GM12878 (cell line): ENCODE data around the gene IGF2R. TPM values are rescaled to one million over a fixed set of nuclear protein-coding genes. Genes with fewer than 3 reads are reported as not detected.

Experiments used
- ATAC-seq: fragments of 200-7000 bp; cut with Tn5 transposase; 3 replicates; pipeline ENCODE4 v1.9.1; 2020; ENCODE audit warnings: mild to moderate bottlenecking, moderate library complexity
- BruUV-seq: library from RNA; stranded (reverse); fragments of 400-500 nt; replicated peaks from 2 replicates; lab custom pipeline; 2021; lab: Mats Ljungman, UMichigan
- CTCF ChIA-PET: fragments of 300-600 bp; sonication (Branson Sonifier 250); formaldehyde crosslinking; extraction: SDS; loops from one replicate; lab custom pipeline; 2021; ENCODE audit warnings: inconsistent platforms; lab: Yijun Ruan, JAX
- POLR2A ChIA-PET: fragments of 350-600 bp; formaldehyde crosslinking; extraction: SDS; loops from one replicate; lab custom pipeline; 2021; ENCODE audit warnings: inconsistent platforms; lab: Charles Lee
- RAD21 ChIA-PET: fragments of 300-600 bp; sonication (Branson Sonifier 250); formaldehyde crosslinking; loops from one replicate; lab custom pipeline; 2023; ENCODE audit warnings: antibody characterized with exemption; ENCODE audit not compliant: unreplicated experiment; lab: Charles Lee
- SMC1A ChIA-PET: fragments of 300-600 bp; sonication (Branson Sonifier 250); formaldehyde crosslinking; loops from one replicate; lab custom pipeline; 2023; ENCODE audit not compliant: unreplicated experiment, uncharacterized antibody; lab: Charles Lee
- DNase-seq: peaks from one replicate; pipeline ENCODE4 v3.0.0-alpha.2; 2011; ENCODE audit warnings: low read depth, low spot score
- FAIRE-seq: peaks from 3 replicates; lab custom pipeline; 2011; peaks lifted over from hg19 to GRCh38; lab: Jason Lieb, UNC
- H2AFZ ChIP-seq: 2 replicates; pipeline ENCODE4 v1.6.0; 2011; ENCODE audit warnings: low read depth, low read length, control low read depth; ENCODE audit not compliant: control insufficient read depth
- H3K27ac ChIP-seq: 2 replicates; pipeline ENCODE4 v1.5.1; 2011; ENCODE audit warnings: control low read depth; ENCODE audit not compliant: control insufficient read depth, insufficient read depth
- H3K27me3 ChIP-seq, 2 experiments: replicated peaks in 1 of 2; 2 replicates each; pipeline versions ENCODE4 v1.6.0 to v1.6.1; 2011; ENCODE audit warnings: low read length in 1 of 2; ENCODE audit not compliant: control insufficient read depth in 2 of 2, insufficient read depth in 2 of 2
- H3K36me3 ChIP-seq, 2 experiments: 2 replicates each; pipeline ENCODE4 v1.5.1; 2011; ENCODE audit warnings: low read length in 1 of 2; ENCODE audit not compliant: control insufficient read depth in 2 of 2, insufficient read depth in 2 of 2
- H3K4me1 ChIP-seq: 2 replicates; pipeline ENCODE4 v1.6.1; 2011; ENCODE audit warnings: mild to moderate bottlenecking, low read length, moderate library complexity, mixed read lengths; ENCODE audit not compliant: control insufficient read depth, insufficient read depth
- H3K4me2 ChIP-seq: 2 replicates; pipeline ENCODE4 v1.6.0; 2011; ENCODE audit warnings: control low read depth; ENCODE audit not compliant: control insufficient read depth, insufficient read depth
- H3K4me3 ChIP-seq: fragments of 200-600 bp; sonication (generic); 2 replicates; pipeline ENCODE4 v1.5.1; 2016
- H3K79me2 ChIP-seq: 2 replicates; pipeline ENCODE4 v1.6.0; 2011; ENCODE audit warnings: low read length; ENCODE audit not compliant: control insufficient read depth, insufficient read depth
- H3K9ac ChIP-seq: 2 replicates; pipeline ENCODE4 v1.8.0; 2011; ENCODE audit warnings: low read length, control low read depth, mixed read lengths; ENCODE audit not compliant: control insufficient read depth, insufficient read depth
- H3K9me3 ChIP-seq: replicated peaks from 3 replicates; pipeline ENCODE4 v1.5.1; 2011; ENCODE audit warnings: mild to moderate bottlenecking, low read length; ENCODE audit not compliant: control insufficient read depth, insufficient read depth
- H4K20me1 ChIP-seq: 2 replicates; pipeline ENCODE4 v1.6.0; 2011; ENCODE audit not compliant: control insufficient read depth, insufficient read depth
- CEBPZ ChIP-seq: fragments of 150-350 bp; IDR thresholded peaks from 2 replicates; pipeline ENCODE4 v1.6.1; 2016; ENCODE audit warnings: low read depth, low read length
- IKZF2 ChIP-seq, 2 experiments: fragments of 450-650 bp; IDR thresholded peaks; 2 replicates each; pipeline ENCODE4 v1.6.1; 2017; ENCODE audit warnings: mild to moderate bottlenecking in 2 of 2, moderate library complexity in 2 of 2
- MEF2B ChIP-seq: fragments of 450-650 bp; IDR thresholded peaks from 2 replicates; pipeline ENCODE4 v1.6.1; 2018; ENCODE audit warnings: mild to moderate bottlenecking, moderate library complexity; ENCODE audit not compliant: partially characterized antibody, poor library complexity, severe bottlenecking
- MXI1 ChIP-seq: fragments of 150-350 bp; IDR thresholded peaks from 2 replicates; pipeline ENCODE4 v1.6.1; 2011; ENCODE audit warnings: low read depth, mild to moderate bottlenecking, inconsistent platforms, low read length, improper control_type of control experiment
- RB1 ChIP-seq: fragments of 450-650 bp; formaldehyde crosslinking; IDR thresholded peaks from 2 replicates; pipeline ENCODE4 v1.6.1; 2017; ENCODE audit warnings: mild to moderate bottlenecking, borderline replicate concordance
- RELB ChIP-seq: fragments of 450-650 bp; IDR thresholded peaks from 2 replicates; pipeline ENCODE4 v1.6.1; 2017; ENCODE audit warnings: low read depth, mild to moderate bottlenecking, moderate library complexity
- STAT1 ChIP-seq: fragments of 450-650 bp; conservative IDR thresholded peaks from 2 replicates; pipeline ENCODE4 v1.6.1; 2014; ENCODE audit warnings: antibody characterized with exemption, mild to moderate bottlenecking
- TCF7 ChIP-seq: IDR thresholded peaks from 2 replicates; pipeline ENCODE4 v1.6.1; 2014; ENCODE audit warnings: antibody characterized with exemption, borderline replicate concordance
- whole genome bisulfite sequencing: methylation state at CpG from one replicate; pipeline ENCODE4 v1.1.6; 2016; ENCODE audit warnings: low lambda C conversion rate; ENCODE audit not compliant: insufficient replicate concordance, insufficient coverage; ENCODE audit errors: missing lambda C conversion rate; 5-methylcytosine and 5-hydroxymethylcytosine counted together
- in situ Hi-C: fragments of 300-500 bp; cut with MboI; formaldehyde crosslinking; loops from 9 replicates; pipeline ENCODE4 v1.14.3; 2018; ENCODE audit warnings: mixed read lengths
- intact Hi-C: fragments of 100-400 bp; cut with micrococcal nuclease; formaldehyde crosslinking; loops from one replicate; pipeline ENCODE4 v1.14.2; 2022; ENCODE audit not compliant: unreplicated experiment
- polyA plus RNA-seq, 11 experiments: library from polyadenylated mRNA; depleted of rRNA in 4 of 11; unstranded in 6 of 11; stranded (reverse) in 5 of 11; fragments of >200 nt; fragmentation: Nextera tagmentation in 4 of 11; fragmentation: Illumina TruSeq in 1 of 11; extraction: Ambion mirVana in 4 of 11; extraction: Trizol in 1 of 11; gene quantifications; 1 replicate in 1 of 11; 2 replicates in 10 of 11; pipeline versions ENCODE4 v1.2.1 to v1.2.3, GENCODE V29; 2011 to 2016; ENCODE audit warnings: inconsistent platforms in 2 of 11, missing spikeins in 2 of 11, low read depth in 1 of 11
- total RNA-seq, 4 experiments: library from RNA; depleted of rRNA in 3 of 4; stranded (reverse); fragments of >200 nt in 3 of 4; fragmentation: Illumina TruSeq in 1 of 4; extraction: Trizol in 1 of 4; gene quantifications; 2 replicates each; pipeline versions ENCODE4 v1.2.1 to v1.2.3, GENCODE V29; 2013 to 2021

IGF2R gene
- total and polyA plus RNA-seq, 10 of the 15 experiments (the other 5 are each of a cell fraction or from before 2014, with no cell fraction given), result 1.00 to 40.1 (median 16.8) TPM

- H3K79me2 ChIP-seq, result peaks cover 31% of the 10 kb centered on the region
- no peak for DNase-seq
- no peaks in the 10 kb centered on the region for H3K4me1 ChIP-seq
- no peak overlapping the region for H3K27ac ChIP-seq
- ChIA-PET SMC1A (interaction anchor here (0.8 to 1.8 kb wide), 2 partner anchors 18 to 29 kb away, joined by 3 to 4 read pairs; no protein-coding TSS in a partner anchor), CTCF (no interaction called here), RAD21 (no interaction called here), POLR2A (interaction anchor here (0.6 kb wide), 1 partner anchor 1531 kb away, joined by 4 read pairs; no protein-coding TSS in a partner anchor)
- H3K36me3 ChIP-seq, result peaks cover 0 to 1% of the 10 kb centered on the region in 2 experiments; a peak in 2 of 4 replicates
- WGBS, result 96% methylated on average over 21 of the region's 21 CpGs
- TF ChIP-seq TCF7 (no peak), CEBPZ (no peak), MEF2B (no peak), STAT1 (no peak), MXI1 (no peak), RELB (no peak), IKZF2 (IDR thresholded peaks at IDR 0.05) (no peak), RB1 (no peak)
- no peak overlapping the region for H2AFZ ChIP-seq
- in situ Hi-C loops, result no loop called here
- no peaks in the 10 kb centered on the region for H4K20me1 ChIP-seq
- ATAC-seq, result no peak
- no peak for FAIRE-seq
- peaks cover 10% of the 10 kb centered on the region; the same call in 2 of the 3 replicates for H3K9me3 ChIP-seq
- no peaks in the 10 kb centered on the region for H3K27me3 ChIP-seq
- BruUV-seq, result no TSS peak
- H3K4me3 ChIP-seq, result no peak overlapping the region
- H3K4me2 ChIP-seq, result no peak overlapping the region
- no peak overlapping the region for H3K9ac ChIP-seq
- intact Hi-C loops, result no loop called here
These were observed 35.7 kb downstream of the IGF2R start for GRCh38 chr6:160004419-160005175.
